HG02840 (cell line): ENCODE results near the gene GPR158.

Experiments
- ATAC-seq: cut with Tn5 transposase; IDR thresholded peaks from one replicate; pipeline ENCODE4 v1.9.1; 2021; ENCODE audit warnings: mild to moderate bottlenecking, moderate library complexity, moderate number of reproducible peaks; ENCODE audit not compliant: unreplicated experiment, low FRiP score

GPR158 gene

DNA sequence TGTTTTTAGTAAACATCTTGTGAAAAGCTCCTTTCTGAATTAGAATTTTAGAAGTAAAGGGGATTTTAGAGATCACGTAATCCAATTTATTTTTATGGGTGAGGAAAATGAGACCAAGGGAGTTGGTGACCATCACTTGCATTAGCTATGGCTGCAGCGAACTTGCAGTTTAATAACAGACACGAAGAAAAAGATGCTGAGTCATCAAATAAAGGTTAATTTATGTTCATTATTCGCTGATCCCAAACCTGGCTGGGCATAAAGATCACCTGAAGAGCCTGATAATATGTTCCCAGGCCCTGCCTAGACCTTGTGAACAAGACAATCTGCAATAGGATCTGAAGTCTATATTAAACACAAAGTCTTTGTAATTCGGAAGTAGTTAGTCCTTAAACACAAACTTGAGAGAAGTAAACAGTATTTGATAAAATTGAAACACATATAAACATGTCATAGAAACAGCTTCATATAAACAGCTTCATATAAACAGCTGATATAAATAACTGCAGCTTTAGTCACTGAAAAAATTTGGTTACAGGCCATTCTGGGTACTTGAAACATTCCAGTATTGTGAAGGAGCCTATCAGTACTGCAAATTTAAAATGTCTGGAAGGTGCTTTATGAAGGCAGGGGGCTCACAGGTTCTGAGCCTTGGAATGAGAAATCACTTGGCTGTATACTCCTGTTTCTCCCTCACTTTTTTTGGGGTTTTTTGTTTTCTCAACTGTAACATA is 16.5 kb downstream of the GPR158 start:
- no peak for ATAC-seq

DNA sequence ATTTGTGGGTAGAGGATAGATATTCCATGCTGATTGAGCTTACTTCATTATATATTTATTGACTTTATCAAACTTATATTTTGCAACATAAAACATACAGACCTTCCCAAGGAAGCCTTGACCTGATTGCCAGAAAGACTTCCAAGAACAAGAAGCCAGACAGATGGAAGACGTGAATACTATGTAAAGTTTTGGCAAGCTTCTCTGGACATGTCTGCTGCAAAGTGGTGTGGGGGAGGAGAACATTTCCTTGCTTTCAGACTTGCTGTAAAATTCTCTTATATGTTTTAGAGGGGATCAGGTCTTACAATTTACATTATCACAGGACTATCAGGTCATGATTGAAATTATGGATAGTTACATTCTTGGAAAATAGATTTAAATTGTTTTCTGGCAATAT is 23.4 kb downstream of the GPR158 start:
- ATAC-seq = no peak

DNA sequence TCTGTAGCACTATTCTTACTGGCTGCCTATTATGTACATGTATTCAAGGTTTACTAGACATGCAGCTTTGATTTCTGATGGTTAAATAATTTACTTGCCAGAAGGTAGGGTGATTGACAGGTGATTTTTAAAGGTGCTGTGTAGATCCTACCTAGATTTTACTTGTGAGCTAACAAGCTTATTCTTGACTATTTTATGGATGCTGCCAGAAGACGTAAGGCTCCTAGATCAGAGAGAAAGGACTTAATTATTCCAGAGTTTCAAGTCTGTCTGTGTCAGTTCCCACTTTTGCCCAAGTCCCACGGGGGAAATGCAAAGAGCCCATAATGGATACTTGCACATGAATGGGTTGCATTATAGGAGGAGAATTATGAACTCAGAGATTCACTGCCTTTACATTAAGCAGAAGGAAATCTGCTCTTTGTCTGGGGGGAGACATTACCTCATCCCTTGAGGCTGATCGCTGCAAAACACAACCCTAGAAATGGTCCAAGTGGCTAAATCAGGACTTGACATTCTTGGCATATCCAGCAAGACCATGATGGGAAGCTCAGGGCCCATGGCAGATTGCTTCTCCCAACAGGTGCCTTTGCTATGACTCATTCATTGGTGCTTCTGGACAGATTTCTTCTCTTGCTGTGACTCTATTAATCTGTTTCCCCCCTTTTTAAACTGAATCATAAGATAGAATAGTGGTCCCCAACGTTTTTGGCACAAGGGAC is 32.1 kb downstream of the GPR158 start:
- no peak for ATAC-seq

DNA sequence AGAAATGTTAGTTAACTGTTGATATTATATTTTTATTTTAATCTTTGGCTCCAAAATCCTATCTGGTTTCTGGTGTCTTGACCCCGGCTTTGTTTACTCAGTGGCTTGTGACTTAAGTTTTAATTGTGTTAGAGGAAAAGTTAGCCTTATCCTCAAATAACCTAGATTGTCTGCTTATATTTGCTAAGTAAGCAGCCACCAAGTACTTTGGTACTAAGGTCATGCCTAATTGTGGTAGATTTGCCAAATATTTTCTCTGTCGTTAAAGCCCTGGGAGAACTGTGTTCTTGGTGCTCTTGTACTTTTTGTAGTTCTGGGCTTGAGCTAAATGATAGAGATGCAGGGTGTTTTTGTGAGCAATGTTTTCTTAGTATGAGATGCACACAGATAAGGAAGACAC is 34.8 kb downstream of the GPR158 start:
- no peak for ATAC-seq

DNA sequence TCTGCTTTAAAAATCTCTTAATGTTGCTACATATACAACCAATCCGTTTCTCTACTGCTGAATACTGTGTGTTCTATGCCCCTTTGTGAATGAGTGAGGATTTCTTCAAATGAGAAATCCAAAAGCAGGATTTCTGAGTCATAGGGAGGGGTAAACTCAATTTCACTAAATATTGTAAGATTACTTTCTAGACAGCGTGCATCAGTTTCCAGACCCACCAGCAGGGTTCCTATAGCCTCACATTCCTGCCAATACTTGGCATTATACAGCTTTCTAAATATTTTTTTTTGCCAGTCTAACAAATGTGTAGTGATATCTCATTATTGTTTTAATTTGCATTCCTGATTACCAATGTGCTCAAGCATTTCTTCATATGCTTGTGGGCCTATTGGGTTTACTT is 35.5 kb downstream of the GPR158 start:
- ATAC-seq = no peak

DNA sequence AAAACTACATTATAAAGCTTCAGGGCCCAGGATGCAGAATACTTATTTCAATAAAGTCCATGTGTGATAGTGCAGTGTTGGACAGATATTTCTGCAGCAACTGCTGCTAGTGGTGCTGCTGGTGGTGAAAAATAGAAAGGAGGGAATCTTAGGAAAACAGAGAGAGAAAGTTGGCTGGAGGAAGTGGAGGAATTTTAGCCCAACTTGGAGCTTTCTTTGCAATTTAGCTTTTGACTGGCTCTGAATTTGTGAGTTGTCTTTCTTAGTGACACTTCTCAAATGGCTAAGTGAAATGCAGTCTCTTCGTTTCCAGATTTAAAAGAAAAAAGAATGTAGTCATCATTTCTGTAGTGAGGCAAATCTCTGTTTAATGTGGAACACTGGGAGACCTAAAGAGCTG is 45.4 kb downstream of the GPR158 start:
- ATAC-seq = no peak

DNA sequence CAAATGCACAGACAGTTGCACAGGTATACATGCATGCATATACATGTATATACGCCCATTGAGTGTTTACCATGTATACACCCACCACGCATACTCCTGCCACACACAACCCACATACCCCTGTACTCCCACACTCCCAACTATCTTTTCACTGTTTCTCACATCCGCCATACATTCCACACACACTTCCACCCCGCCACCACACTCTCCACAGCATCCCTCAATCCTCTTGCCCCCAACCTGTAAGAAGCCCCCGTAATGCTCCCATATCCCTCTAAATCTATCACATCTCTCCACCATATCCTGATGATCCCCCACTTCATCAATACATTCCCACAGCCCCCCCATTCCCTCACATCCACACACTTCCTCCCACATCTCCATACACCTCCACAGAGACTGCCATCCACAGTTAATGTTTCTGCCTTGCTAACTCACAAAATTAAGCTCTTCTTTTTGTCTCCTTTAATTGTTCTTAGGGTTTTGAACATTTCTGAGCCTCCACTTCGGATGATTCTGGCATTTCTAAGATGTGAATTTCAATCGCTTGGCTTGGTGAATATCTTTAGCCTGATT is 47.4 kb downstream of the GPR158 start:
- ATAC-seq = no peak

DNA sequence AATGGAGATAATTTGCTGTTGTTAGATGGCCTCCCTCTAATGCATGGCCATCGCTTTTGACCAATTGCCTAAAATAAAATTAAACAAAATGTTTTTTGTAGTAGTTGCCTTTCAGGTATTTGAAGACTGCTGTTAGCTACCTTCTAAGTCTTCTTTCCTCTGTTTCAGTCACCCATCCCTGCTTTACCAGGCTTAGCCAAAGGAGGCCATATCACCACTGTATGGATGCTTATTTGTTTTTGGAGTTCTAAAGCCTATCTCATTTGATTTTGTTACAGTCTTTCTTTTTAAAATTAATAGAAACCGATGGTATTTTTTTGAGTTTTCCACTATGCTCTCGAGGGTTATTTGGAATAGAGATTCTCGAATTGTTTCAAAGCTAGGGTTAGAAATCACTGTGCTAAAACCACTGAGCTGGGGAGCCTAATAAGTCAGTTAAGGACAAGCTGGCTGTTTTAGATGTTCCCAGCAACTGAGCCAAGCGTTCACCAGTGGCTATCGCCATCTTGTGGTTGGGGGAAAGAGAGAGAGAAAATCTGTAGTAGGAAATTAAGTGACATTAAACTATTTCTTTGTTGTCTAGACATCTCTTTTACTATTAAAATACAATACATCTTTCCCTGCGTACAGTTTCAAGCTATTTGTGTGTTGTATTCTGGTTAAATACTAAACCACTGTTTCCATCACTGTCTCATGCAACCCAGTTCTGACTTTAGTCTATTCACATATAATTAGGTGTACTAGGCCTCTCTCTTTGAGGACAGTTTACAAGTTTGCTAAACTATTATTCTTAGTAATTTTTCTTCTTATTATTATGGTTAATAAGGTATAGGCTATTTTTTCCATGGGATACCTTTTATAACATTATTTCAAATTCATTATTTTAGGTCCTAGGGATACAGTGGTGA is 52.2 kb downstream of the GPR158 start:
- ATAC-seq = no peak

DNA sequence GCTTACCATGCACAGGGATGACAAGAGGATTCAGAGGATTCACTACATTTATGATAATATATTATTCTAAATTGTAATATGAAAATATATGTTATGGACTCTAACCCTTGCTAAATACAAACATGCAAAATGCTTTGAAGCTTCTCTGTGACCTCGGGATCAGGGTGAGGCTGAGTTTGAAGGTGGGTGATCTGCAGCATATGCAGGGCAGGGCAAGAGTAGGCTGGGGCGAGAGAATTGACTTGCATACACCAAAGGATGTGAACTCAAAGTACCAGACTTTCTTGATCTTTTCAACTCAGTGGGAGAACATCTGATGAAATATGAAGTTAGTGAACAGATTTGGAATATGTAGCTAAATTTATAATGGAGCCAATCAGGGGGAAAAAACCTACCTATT is 57.0 kb downstream of the GPR158 start:
- ATAC-seq = no peak

DNA sequence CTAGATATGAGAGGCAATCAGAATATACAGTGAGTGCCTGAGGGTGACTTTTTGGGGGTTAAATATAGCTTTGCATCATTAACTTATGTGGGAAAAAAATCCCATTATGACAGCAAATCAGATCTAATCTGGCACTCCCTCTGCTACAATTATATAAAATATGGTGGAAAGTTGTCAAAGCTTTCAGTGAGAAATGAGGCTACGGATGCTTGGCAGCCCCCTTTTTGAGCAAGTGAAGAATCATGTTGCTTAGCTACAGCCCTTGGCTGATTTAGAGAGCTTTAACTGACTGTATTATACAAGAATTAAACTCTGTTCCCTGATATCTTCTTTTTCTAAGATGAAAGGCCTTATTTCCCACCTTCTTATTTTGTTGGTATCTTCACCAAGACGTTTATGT is 57.4 kb downstream of the GPR158 start:
- ATAC-seq = no peak

DNA sequence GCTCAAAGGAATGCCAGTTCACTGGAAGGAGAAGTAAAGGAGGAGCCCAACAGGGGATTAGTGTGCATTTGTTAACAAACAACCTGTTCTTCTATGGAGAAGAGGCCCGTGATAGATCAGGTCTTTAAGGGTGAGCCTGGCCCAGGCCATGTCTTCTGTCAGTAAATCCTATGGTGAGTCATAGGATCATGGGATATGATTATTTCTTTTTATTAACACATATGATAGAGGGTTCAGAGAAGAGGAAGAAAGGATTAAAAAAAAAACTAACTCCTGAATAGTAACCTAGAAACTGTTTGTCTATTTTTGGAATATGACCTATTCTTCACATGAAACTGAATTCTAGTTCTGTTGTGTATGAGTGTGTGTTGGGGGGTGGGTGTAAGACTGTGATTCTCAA is 70.4 kb downstream of the GPR158 start:
- ATAC-seq = no peak

DNA sequence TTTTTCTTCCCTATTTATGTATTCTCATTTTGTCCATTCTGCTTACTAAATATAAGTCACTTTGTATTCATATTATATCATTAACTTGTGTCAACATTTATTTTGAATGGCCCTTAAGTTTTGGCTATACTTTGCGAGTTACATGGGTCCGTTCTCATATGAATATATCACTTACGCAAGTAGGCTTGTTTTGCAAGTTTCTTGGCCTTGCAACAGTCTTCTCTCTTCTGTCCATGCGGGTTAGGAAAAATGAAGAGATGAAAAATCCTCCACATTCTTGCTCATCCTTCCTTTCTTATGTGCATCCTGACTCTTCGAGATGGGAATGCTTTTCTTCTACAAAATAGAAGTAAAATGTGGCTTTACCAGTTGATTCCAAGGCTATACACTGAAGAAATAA is 82.8 kb downstream of the GPR158 start:
- ATAC-seq = no peak

DNA sequence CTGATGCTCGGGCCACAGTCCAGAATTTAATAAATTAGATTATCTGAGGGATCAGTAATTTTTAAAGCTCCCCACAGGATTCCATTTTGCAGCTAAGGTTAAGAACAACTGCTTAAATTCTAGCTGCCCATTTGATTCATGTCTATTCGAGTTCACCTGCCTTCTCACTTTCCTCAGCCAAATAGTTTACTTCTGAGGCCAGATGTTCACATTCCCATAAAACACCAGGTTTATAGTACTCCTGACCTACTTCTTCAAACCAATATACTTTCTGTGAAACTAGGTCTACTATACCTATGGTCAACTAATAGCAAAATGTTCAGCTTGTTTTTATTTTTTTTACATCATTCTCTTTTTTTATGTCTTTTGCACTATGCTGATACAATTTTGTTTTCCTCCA is 86.3 kb downstream of the GPR158 start:
- ATAC-seq = no peak

DNA sequence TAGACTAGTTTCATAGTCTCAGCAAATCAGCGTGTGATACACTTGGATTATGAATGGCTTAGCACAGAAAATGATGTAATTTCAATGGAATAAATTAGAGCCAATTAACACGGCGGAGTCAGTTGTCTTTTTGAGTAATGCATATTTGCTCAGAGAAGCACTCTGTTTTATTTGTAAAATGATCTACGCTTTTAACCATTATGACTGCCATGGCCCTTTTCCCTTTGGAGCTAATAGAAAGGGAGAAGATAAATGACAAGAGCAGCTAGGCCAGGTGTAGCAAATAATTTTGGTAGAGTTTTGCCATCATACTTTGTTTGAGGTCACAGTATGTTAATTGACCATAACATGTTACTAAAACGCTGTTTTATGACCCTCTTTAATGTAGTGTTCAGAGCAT is 86.8 kb downstream of the GPR158 start:
- ATAC-seq = no peak

DNA sequence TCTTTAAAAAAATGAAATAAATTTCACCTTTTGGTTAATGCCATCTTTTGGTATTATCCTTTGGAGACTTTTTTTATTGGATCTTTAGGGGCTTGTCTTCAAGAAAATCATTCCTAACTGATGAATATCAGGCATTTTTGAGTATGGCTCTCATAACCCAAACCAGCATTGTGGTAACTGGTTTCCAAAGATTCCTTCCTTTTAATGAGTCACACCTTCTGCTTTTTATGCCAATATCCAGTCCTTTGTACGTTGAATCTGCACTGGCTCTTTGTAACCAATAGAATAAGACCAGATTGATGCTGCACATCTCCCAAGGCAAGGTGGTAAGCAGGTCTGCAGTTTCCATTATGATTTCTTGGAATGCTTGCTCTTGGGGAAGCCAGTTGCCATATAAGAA is 89.1 kb downstream of the GPR158 start:
- no peak for ATAC-seq

DNA sequence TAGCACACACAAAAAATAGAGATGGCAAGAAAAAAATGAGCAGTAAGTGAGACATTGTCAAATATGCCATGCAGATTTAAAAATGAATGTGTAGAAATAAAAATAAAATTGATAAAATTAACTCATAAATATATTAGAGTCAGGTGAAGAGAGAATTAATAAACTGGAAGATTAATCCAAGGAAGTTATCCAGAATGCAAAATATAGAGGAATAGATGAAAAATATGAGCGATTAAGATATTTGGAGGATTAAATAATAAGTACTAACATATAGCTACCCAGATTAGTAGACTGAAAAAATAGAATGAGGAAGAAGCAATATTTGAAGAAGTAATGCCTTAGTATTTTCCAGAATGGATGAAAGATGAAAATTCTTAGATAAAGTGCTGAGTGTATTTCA is 103.4 kb downstream of the GPR158 start:
- ATAC-seq = no peak

DNA sequence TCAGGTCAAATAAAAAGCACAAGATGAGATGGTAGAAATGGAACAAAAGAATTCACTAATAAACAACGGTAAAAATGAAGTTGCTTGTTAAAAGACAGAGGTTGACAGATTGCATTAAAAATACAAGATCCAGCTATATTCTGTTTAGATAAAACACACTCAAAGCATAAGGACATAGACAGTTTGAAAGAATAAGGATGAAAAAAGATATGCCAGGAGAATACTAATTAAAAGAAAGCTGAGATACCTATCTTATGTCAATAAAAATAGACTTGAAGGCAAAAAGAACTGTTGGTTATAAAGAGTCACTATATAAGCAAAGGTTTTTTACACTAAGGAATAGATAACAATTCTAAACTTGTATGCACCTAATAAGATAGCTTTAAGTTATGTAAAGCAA is 105.3 kb downstream of the GPR158 start:
- no peak for ATAC-seq

DNA sequence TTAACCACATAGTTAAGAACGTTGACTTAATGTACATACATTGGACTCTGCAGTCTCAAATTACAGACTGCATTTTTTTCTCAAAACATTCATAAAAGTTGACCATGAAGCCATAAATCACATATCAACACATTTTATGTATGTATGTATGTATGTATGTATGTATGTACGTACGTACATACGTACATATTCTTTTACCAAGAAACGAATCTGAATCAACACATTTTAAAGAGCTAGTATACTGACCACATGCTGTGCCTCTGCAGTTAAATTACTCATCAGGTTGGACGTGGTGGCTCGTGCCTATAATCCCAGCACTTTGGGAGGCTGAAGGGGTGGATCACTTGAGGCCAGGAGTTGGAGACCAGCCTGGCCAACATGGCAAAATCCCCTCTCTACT is 105.8 kb downstream of the GPR158 start:
- no peak for ATAC-seq

DNA sequence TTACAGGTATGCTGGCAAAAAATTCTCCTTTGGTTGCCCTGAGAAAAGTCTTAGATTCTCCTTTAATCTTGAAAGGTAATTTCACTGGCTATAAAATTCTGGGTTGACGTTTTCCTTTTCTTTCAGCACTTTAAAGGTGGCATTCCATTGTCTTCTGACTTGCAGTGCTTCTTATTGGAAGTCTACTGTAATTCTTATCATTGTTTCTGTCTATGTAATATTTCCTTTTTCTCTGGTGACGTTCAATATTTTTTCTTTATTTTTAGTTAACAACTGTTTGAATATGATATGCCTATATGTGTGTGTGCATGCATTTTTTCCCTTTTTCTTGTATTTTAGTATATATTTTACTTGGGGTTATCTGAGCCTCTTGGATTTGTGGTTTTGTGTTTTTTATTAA is 111.0 kb downstream of the GPR158 start:
- no peak for ATAC-seq

DNA sequence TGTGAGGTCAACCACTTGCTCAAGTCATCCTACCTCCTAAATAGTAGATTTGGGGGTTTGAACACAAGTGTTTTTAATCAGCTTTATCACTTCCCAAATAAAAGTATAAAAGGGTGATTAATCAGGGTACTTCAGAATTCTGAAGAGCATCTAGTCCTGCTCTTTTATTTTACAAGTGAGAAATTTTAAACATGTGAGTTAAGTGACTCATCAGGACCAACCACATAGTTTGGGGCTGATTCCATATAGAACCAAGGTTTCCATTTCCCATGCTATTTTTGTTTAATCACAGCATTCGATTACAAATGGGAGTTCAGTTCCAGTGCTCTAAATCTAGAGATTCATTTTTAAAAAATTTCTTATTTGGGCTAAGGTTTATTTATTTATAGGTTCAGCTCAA is 113.4 kb downstream of the GPR158 start:
- ATAC-seq = no peak
